K562 treated with DMSO at 1 percent for 24 hours (cell line): ENCODE measurements around the gene PRRC2A. TPM values are rescaled to one million over a fixed set of nuclear protein-coding genes. Genes with fewer than 3 reads are reported as not detected.

Experiments used
- total RNA-seq: library from RNA; unstranded; fragments of 300-600 nt; gene quantifications from 2 replicates; pipeline ENCODE4 v1.2.3, GENCODE V29; 2022; ENCODE audit warnings: low read depth; ENCODE audit not compliant: insufficient read depth

PRRC2A gene
- total RNA-seq = 276 and 279 TPM in 2 replicates

GRCh38 chr6:31620586-31621319 lies at the start of gene PRRC2A:
Gene PRRC2A, plus strand, starts transcription at chr6:31620715. Its CDS starts 2,075 bp downstream, at chr6:31622790.

DNA sequence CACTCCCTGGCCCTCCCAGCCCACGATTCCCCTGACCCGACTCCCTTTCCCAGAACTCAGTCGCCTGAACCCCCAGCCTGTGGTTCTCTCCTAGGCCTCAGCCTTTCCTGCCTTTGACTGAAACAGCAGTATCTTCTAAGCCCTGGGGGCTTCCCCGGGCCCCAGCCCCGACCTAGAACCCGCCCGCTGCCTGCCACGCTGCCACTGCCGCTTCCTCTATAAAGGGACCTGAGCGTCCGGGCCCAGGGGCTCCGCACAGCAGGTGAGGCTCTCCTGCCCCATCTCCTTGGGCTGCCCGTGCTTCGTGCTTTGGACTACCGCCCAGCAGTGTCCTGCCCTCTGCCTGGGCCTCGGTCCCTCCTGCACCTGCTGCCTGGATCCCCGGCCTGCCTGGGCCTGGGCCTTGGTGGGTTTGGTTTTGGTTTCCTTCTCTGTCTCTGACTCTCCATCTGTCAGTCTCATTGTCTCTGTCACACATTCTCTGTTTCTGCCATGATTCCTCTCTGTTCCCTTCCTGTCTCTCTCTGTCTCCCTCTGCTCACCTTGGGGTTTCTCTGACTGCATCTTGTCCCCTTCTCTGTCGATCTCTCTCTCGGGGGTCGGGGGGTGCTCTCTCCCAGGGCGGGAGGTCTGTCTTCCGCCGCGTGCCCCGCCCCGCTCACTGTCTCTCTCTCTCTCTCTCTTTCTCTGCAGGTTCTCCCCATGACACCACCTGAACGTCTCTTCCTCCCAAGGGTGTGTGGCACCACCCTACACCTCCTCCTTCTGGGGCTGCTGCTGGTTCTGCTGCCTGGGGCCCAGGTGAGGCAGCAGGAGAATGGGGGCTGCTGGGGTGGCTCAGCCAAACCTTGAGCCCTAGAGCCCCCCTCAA lies 48.2 kb upstream of the PRRC2A start, which contains the start of gene LTA:
Gene LTA (plus strand): TSS at position 249 of the 871 bp plus-strand sequence. CDS start 454 bp downstream, at position 703.

GRCh38 chr6:31575335-31575901 lies 45.1 kb upstream of the PRRC2A start, which contains the start of gene TNF:
Gene TNF, plus strand, starts transcription at chr6:31575565. Its CDS starts 177 bp downstream, at chr6:31575742.

DNA sequence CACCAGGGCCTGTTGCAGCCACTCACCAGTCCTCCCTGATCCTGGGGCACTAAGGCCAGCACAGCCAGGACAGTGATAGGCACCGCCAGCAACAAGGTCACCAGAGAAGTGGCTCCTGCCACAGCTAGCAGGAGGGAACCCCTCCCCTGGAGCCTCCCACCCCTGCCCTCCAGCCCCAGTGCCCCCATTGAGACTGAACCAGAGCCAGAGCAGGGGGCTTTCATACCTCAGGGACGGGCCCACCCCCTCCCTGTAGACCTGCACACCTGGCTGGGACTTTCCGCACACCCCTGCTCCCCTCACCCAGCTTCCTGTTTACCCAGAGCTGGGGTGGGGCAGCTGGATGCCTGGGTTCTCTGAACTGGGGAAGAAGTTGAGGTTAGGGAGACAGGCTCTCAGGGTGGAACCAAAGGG lies 38.3 kb upstream of the PRRC2A start, which contains the start of gene LTB:
Gene LTB (minus strand): TSS at position 195 of the 414 bp plus-strand sequence. CDS start 7 bp downstream, at position 188.

GRCh38 chr6:31586008-31586407 lies 34.5 kb upstream of the PRRC2A start, which contains the start of gene LST1:
Gene LST1, plus strand, starts transcription at chr6:31586277. Its CDS starts 1,023 bp downstream, at chr6:31587300.

DNA sequence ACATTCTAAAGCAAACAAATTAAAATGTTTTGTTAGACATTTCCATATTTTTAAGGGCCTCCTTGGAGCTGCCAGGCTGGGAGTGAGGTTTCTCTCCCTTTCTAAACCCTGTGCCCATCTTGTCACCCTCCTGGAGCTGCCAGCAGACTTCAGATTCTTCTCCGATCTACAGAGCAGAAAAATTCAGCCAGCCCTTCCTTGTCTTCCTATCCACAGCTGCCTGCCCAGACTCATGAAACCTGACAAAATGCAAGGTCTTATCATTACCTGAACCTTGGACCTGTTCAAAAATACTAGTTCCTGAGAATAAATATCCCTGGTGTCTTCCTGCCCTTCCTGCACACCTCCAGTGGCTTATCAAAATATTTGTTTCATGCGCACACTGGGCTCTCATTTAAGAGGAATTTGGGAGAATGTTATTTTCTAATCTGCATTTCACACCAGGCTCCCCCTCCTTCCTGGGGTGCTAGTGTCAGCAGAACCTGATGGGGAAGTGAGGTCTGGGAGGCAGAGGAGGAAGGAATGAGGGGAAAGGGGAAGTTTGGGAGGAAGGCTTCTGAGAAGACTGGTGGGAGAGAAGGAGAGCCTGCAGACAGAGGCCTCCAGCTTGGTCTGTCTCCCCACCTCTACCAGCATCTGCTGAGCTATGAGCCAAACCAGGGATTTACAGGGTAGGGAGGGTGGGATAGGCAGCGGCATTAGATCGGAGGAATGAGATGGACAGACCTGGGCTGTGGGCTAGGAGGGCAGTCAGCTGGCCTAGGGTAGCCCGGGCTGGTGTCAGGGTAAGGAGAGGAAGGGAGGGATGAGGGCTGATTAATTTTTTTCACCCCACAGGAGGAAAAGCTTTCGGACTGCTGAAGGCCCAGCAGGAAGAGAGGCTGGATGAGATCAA lies 5.6 kb upstream of the PRRC2A start, which contains the start of gene AIF1:
Gene AIF1 (plus strand): TSS at position 551 of the 895 bp plus-strand sequence. CDS start 96 bp downstream, at position 647.

GRCh38 chr6:31655349-31656237 lies 35.1 kb downstream of the PRRC2A start, which contains the start of gene APOM:
Gene APOM, plus strand, starts transcription at chr6:31655894. Its CDS starts 73 bp downstream, at chr6:31655967.

DNA sequence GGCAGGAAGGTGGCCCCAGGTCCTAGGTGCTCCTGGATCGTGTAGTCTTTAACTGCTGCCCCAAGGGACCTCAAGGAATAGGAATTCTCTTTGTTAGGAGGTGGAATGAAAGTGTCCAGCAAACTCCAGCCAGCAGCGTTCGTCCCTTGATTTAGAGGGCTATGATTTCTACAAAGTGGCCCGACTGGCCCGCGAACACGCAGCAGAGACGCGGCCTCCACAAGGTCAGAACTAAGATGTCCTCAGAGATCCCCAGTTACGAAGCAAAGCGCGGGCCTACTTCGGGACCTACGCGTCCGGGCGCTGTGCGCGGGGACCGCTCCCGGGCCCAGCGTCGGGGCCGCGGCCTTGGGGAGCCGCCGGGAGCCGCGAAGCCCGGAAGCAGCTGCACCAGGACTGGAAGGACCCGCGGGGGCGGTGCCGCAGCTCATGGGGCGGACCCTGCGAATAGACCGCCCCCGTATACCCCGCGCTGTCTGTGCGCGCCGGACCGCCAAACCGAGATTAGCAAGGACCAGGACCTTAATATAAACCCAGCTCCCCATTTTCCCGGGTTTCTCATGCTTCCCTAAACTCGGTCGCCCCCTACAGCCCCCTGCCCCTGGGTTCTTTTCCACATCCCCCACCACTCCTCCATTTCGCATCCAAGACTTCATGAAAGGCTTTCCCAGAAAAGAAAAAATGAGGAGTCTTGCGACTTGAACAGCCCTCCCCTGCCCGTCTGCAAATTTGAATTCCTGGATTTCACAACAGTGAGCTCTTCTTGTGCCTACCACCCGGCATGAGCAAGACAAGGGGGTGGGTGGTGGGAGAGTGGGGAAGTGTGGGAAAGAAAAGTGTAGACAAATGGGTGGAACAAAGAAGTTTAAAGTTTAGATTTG lies 40.1 kb downstream of the PRRC2A start, which contains the start of gene C6orf47:
Gene C6orf47 (minus strand): TSS at position 398 of the 881 bp plus-strand sequence. CDS start 831 bp downstream, outside the sequence.

DNA sequence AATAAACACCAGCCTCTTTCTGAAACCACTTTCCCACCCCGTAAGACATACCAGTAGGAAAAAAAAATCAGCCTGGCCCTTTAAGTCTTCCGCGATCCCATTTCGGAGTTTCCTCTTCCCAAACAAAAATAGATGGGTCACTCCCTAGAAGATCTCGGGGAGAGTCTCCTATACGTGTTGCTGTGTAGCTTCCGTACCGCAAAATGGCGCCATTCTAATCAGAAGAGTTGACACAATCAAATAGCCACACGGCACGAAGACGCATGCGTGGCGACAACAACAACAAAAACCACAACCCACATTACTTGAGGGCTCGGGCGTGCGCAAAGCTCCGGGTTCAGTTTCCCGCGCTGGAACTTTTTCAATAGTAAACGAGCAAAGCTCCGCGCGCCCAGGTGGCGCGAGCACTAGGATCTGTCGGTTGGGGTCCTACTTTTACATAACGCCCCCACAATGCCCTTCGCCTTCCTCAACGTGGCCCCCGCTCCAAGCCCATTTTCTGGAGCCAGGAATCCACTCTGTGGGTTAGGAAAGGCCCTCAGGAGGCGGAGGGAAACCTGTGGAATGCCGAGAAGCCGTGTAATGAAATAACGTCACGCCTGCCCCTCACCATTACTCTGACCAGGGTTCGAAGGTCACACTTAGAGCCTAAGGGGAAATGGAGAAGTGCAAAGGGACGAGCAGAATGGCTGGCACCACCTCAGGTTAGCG lies 44.4 kb downstream of the PRRC2A start, which contains the start of gene GPANK1:
Gene GPANK1 (minus strand): TSS at position 208 of the 711 bp plus-strand sequence. CDS start 519 bp downstream, outside the sequence.

GRCh38 chr6:31665501-31666336 lies 45.2 kb downstream of the PRRC2A start, which contains the start of gene CSNK2B:
Gene CSNK2B, plus strand, starts transcription at chr6:31666080. Its CDS starts 752 bp downstream, at chr6:31666832.

GRCh38 chr6:31669676-31670075 lies 49.2 kb downstream of the PRRC2A start, which contains the start of gene LY6G5B:
Gene LY6G5B, plus strand, starts transcription at chr6:31669976. Its CDS starts 975 bp downstream, at chr6:31670951.

DNA sequence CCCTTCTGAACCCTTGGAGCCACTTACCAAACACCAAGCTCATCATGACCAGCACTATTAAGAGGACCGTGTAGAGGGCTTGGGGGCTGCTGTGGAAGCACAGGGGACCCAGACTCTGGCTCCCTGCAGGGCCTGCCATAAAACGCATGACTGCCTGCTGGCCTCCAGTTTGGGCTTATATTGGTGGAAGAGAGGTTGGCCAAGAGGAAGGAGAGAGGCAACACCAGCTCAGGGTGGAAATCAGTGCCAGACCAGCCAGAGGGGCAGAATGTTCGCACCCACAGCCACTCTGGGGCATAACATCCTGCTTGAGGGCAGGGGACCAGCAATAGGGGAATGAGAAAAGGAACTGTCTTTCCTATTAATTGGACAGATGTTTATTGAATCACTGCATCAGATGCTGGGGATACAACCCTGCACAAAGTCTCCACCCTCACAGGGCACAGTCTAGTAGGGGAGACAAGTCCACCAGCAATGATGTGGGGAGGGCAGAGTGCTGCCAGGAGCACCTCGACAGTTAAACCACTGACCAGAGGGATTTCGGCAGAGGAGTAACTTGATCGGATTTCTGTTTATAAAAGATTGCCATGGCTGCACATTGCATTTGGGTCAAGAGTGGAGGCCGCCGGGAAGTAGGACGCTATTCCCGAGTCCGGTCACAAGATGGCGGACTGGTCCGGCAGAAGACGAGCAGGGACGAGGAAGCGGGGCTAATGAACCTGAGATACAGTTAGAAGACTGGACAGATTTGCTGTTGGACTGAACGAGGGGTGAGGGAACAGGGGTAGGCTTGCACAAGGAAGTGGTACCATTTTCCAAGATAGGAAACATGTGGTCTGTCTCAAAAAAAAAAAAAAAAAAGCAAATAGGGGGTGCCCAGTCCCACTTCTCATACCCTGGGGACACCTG lies 60.0 kb downstream of the PRRC2A start, which contains the start of gene LY6G5C:
Gene LY6G5C (minus strand): TSS at position 842 of the 909 bp plus-strand sequence. CDS start 694 bp downstream, at position 148.

